ENCODE measurements around the gene MAP4K3. TPM values are rescaled to one million over a fixed set of nuclear protein-coding genes. Genes with fewer than 3 reads are reported as not detected.

The MAP4K3 gene
- total RNA-seq, 1 experiment from 2014 or later, result 26.6 TPM

GRCh38 chr2:39443009-39443408, 5.9 kb upstream of the MAP4K3 start:
- DNase-seq (ENCODE audit: low read depth, low spot score) (no peak), ATAC-seq (no peak)
- POLR2A ChIA-PET, result no interaction called here
- no peaks in the 10 kb centered on the region for H3K36me3 ChIP-seq (ENCODE audit: control insufficient read depth, insufficient read depth, low read length)
- no peak for TF ChIP-seq SIN3A (IDR thresholded peaks at IDR 0.05; ENCODE audit: borderline replicate concordance, insufficient read depth, low read depth, low read length)
- no peak for TF ChIP-seq REST (IDR thresholded peaks at IDR 0.05; ENCODE audit: insufficient read depth in 1 of 2, low read depth in 2 of 2, low read length in 1 of 2)
- TF ChIP-seq POLR2AphosphoS5 (IDR thresholded peaks at IDR 0.05; ENCODE audit: low read depth, low read length), result no peak
- TF ChIP-seq TCF7L2 (IDR thresholded peaks at IDR 0.05; ENCODE audit: low read depth, low read length), result no peak
- TF ChIP-seq CTCF (IDR thresholded peaks at IDR 0.05), result no peak
- intact Hi-C loops (cut with micrococcal nuclease; ENCODE audit: unreplicated experiment), result no loop called here
- H3K4me3 ChIP-seq (ENCODE audit: low read depth in 2 of 2, low read length in 2 of 2), result no peak overlapping the region
- no peaks in the 10 kb centered on the region; the same call in 1 of the 2 replicates for H3K9me3 ChIP-seq (ENCODE audit: control insufficient read depth, insufficient read depth, low read depth, low read length)
- H3K27me3 ChIP-seq (ENCODE audit: control insufficient read depth, insufficient read depth, low read length), result no peaks in the 10 kb centered on the region
- no peak overlapping the region for H3K27ac ChIP-seq (ENCODE audit: low read length)
- BruUV-seq (replicated peaks), result no TSS peak
- CTCF ChIA-PET, result no interaction called here
- in situ Hi-C loops (cut with HindIII; ENCODE audit: low pct_unique_long_range_greater_than_20kb, low sequenced_read_pairs), result no loop called here
- peaks cover 12% of the 10 kb centered on the region for H3K4me1 ChIP-seq (ENCODE audit: control insufficient read depth, insufficient read depth, low read length)

GRCh38 chr2:39437522-39438296, 624 bp upstream of the MAP4K3 start:
- Histone ChIP-seq H3K4me1 (ENCODE audit: control insufficient read depth, insufficient read depth, low read length) (peaks cover 31% of the 10 kb centered on the region), H3K9me3 (ENCODE audit: control insufficient read depth, insufficient read depth, low read depth, low read length) (no peaks in the 10 kb centered on the region; the same call in 1 of the 2 replicates), H3K36me3 (ENCODE audit: control insufficient read depth, insufficient read depth, low read length) (peaks cover 5% of the 10 kb centered on the region; the same call in 1 of the 2 replicates), H3K27ac (ENCODE audit: low read length) (peak overlapping the region; percentile 89), H3K27me3 (ENCODE audit: control insufficient read depth, insufficient read depth, low read length) (no peaks in the 10 kb centered on the region), H3K4me3 (ENCODE audit: low read depth in 2 of 2, low read length in 2 of 2) (peak overlapping the region; percentile 76 to 85)
- in situ Hi-C loops (cut with HindIII; ENCODE audit: low pct_unique_long_range_greater_than_20kb, low sequenced_read_pairs), result no loop called here
- intact Hi-C loops (cut with micrococcal nuclease; ENCODE audit: unreplicated experiment), result loop anchor here (5.0 kb wide), 1 partner anchor 60 kb away; no protein-coding TSS in a partner anchor
- CTCF ChIA-PET, result interaction anchor here (0.6 kb wide), 1 partner anchor 112 kb away, joined by 5 read pairs; no protein-coding TSS in a partner anchor
- no peak for TF ChIP-seq POLR2AphosphoS5 (IDR thresholded peaks at IDR 0.05; ENCODE audit: low read depth, low read length)
- TF ChIP-seq SIN3A (IDR thresholded peaks at IDR 0.05; ENCODE audit: borderline replicate concordance, insufficient read depth, low read depth, low read length), result 0 out of 2 replicates have a peak, but pooled peaks have one; percentile 71
- POLR2A ChIA-PET, result no interaction called here
- no peak for DNase-seq (ENCODE audit: low read depth, low spot score)
- BruUV-seq (replicated peaks), result no TSS peak
- ATAC-seq, result peak; percentile 59

All from Panc1 (cell line).